Activated naive CD4-positive, alpha-beta T cell treated with anti-CD3 and anti-CD28 coated beads, Interleukin-2, amount 50 U/mL, for 72 hours (primary cell): ENCODE measurements around the gene SLC66A2. TPM values are rescaled to one million over a fixed set of nuclear protein-coding genes. Genes with fewer than 3 reads are reported as not detected.

Source experiments
- ATAC-seq, 2 donors: fragments of 150-1000 bp; cut with Tn5 transposase; 2 replicates each; pipeline ENCODE4 v1.10.0; 2021; ENCODE audit warnings: mild to moderate bottlenecking in 2 of 2, moderate library complexity in 2 of 2
- DNase-seq, 2 donors: peaks; one replicate each; pipeline ENCODE4 v3.0.0; 2021 to 2022; ENCODE audit warnings: low spot score in 2 of 2
- H3K27ac Mint-ChIP-seq, 2 donors: one replicate each; pipeline ENCODE4 v1.8.0; 2022; ENCODE audit warnings: mild to moderate bottlenecking in 2 of 2, mixed read lengths in 2 of 2
- H3K36me3 Mint-ChIP-seq, 2 donors: one replicate each; pipeline ENCODE4 v1.8.0; 2022; ENCODE audit warnings: mixed read lengths in 2 of 2
- H3K9me3 Mint-ChIP-seq, 2 donors: one replicate each; pipeline ENCODE4 v1.8.0; 2022; ENCODE audit warnings: mixed read lengths in 2 of 2
- total RNA-seq, 2 donors: library from RNA; stranded (reverse); gene quantifications; one replicate each; pipeline ENCODE4 v1.2.3, GENCODE V29; 2022

SLC66A2 gene
- total RNA-seq, 2 donors from 2014 or later = 15.6 to 40.0 TPM

- no peak for ATAC-seq
- no peaks in the 10 kb centered on the region for H3K36me3 Mint-ChIP-seq
- DNase-seq = no peak
- no peaks in the 10 kb centered on the region for H3K9me3 Mint-ChIP-seq
- H3K27ac Mint-ChIP-seq = no peak overlapping the region
Observed at GRCh38 chr18:79852561-79853302, 98.7 kb downstream of the SLC66A2 start.

Other genes with a start within 250 kb of the SLC66A2 start
- not detected for gene KCNG2, start 153.7 kb downstream of the SLC66A2 start, total RNA-seq
- gene HSBP1L1, start 13.0 kb upstream of the SLC66A2 start, total RNA-seq = 10 to 100 TPM in 1 of 2 donors, 1 to 10 TPM in 1; 5.9 to 21.6 TPM
- gene TXNL4A, start 36.9 kb upstream of the SLC66A2 start, total RNA-seq = 100 to 1,000 TPM; 142 to 148 TPM
- gene RBFA, start 82.8 kb upstream of the SLC66A2 start, total RNA-seq = 10 to 100 TPM; 33.0 to 38.4 TPM
- 10 to 100 TPM; 27.6 to 37.3 TPM for gene ADNP2, start 157.6 kb upstream of the SLC66A2 start, total RNA-seq